HFFc6 (cell line): ENCODE data around the gene AADAT. TPM values are rescaled to one million over a fixed set of nuclear protein-coding genes. Genes with fewer than 3 reads are reported as not detected.

Experiments
- DNase-seq: peaks from one replicate; pipeline ENCODE4 v3.0.0-alpha.2; 2018
- H3K27ac Mint-ChIP-seq: 2 replicates; pipeline ENCODE4 v1.8.0; 2020; ENCODE audit warnings: mild to moderate bottlenecking, mixed read lengths
- H3K27me3 Mint-ChIP-seq: 2 replicates; pipeline ENCODE4 v1.8.0; 2021; ENCODE audit warnings: mild to moderate bottlenecking, moderate library complexity, mixed read lengths; ENCODE audit not compliant: insufficient read depth
- H3K36me3 Mint-ChIP-seq: 2 replicates; pipeline ENCODE4 v1.8.0; 2021; ENCODE audit warnings: low read depth, mixed read lengths
- H3K4me1 Mint-ChIP-seq: 2 replicates; pipeline ENCODE4 v1.8.0; 2020; ENCODE audit warnings: low read depth, mixed read lengths
- H3K4me3 Mint-ChIP-seq: 2 replicates; pipeline ENCODE4 v1.8.0; 2020; ENCODE audit warnings: mild to moderate bottlenecking, moderate library complexity, mixed read lengths
- H3K9me3 Mint-ChIP-seq: 2 replicates; pipeline ENCODE4 v1.8.0; 2020; ENCODE audit warnings: mild to moderate bottlenecking, mixed read lengths
- CTCF ChIP-seq: fragments of 200-600 bp; sonication (generic); IDR thresholded peaks from 2 replicates; pipeline ENCODE4 v1.5.0; 2021; ENCODE audit warnings: antibody characterized with exemption, mild to moderate bottlenecking
- total RNA-seq, 6 experiments: library from RNA; stranded (reverse); fragmentation: NEBNext Ultra II Directional; extraction: Animal tissue kit (Norgen Biotek cat#: 25700); gene quantifications; 2 replicates in 1 of 6; 3 replicates in 5 of 6; pipeline ENCODE4 v1.2.3, GENCODE V29; 2021

AADAT gene
- total RNA-seq, 6 experiments from 2014 or later = 5.6 to 6.6 (median 6.0) TPM

- no peak for TF ChIP-seq CTCF
- Mint-ChIP-seq H3K4me1 (peaks cover 13% of the 10 kb centered on the region), H3K4me3 (no peak overlapping the region), H3K27ac (no peak overlapping the region), H3K36me3 (no peaks in the 10 kb centered on the region), H3K9me3 (no peaks in the 10 kb centered on the region), H3K27me3 (peaks cover 2% of the 10 kb centered on the region; the same call in 1 of the 2 replicates)
- no peak for DNase-seq
These were observed 21.8 kb upstream of the AADAT start for GRCh38 chr4:170111546-170111945.

GRCh38 chr4:170111085-170111484, 21.3 kb upstream of the AADAT start:
- H3K36me3 Mint-ChIP-seq = no peaks in the 10 kb centered on the region
- H3K9me3 Mint-ChIP-seq = no peaks in the 10 kb centered on the region
- H3K27me3 Mint-ChIP-seq = peaks cover 2% of the 10 kb centered on the region; the same call in 1 of the 2 replicates
- no peak for DNase-seq
- H3K4me3 Mint-ChIP-seq = no peak overlapping the region
- H3K4me1 Mint-ChIP-seq = peaks cover 13% of the 10 kb centered on the region
- no peak for TF ChIP-seq CTCF
- no peak overlapping the region for H3K27ac Mint-ChIP-seq

GRCh38 chr4:170110285-170110672, 20.5 kb upstream of the AADAT start:
- no peaks in the 10 kb centered on the region for H3K9me3 Mint-ChIP-seq
- DNase-seq = no peak

GRCh38 chr4:170109586-170110284, 20.0 kb upstream of the AADAT start:
- Mint-ChIP-seq H3K4me1 (peaks cover 13% of the 10 kb centered on the region), H3K27ac (no peak overlapping the region), H3K36me3 (no peaks in the 10 kb centered on the region), H3K27me3 (peaks cover 2% of the 10 kb centered on the region), H3K4me3 (no peak overlapping the region), H3K9me3 (no peaks in the 10 kb centered on the region)
- DNase-seq = no peak
- no peak for TF ChIP-seq CTCF

More at GRCh38 chr4:170110285-170110672, 20.5 kb upstream of the AADAT start:
- Mint-ChIP-seq H3K27me3 (peaks cover 2% of the 10 kb centered on the region; the same call in 1 of the 2 replicates), H3K36me3 (no peaks in the 10 kb centered on the region), H3K4me1 (peaks cover 13% of the 10 kb centered on the region), H3K4me3 (no peak overlapping the region), H3K27ac (no peak overlapping the region)
- TF ChIP-seq CTCF = no peak

GRCh38 chr4:170106900-170107299, 17.1 kb upstream of the AADAT start:
- TF ChIP-seq CTCF = no peak
- Mint-ChIP-seq H3K4me3 (no peak overlapping the region), H3K27ac (no peak overlapping the region), H3K36me3 (no peaks in the 10 kb centered on the region), H3K9me3 (no peaks in the 10 kb centered on the region), H3K4me1 (peaks cover 13% of the 10 kb centered on the region), H3K27me3 (peaks cover 4% of the 10 kb centered on the region)
- no peak for DNase-seq
